ENCODE results near the gene MYO7B. TPM values are rescaled to one million over a fixed set of nuclear protein-coding genes. Genes with fewer than 3 reads are reported as not detected.

The MYO7B gene
- total RNA-seq, 1 donor from 2014 or later, result 1.3 TPM

- Histone ChIP-seq H3K27ac (no peak overlapping the region), H3K4me1 (peaks cover 8 to 26% of the 10 kb centered on the region in 2 donors), H3K9me3 (no peaks in the 10 kb centered on the region), H3K4me3 (no peak overlapping the region), H3K36me3 (no peaks in the 10 kb centered on the region), H3K27me3 (no peaks in the 10 kb centered on the region)
- no peak for TF ChIP-seq CTCF (IDR thresholded peaks at IDR 0.05)
- no peak for DNase-seq (ENCODE audit: low spot score in 2 of 2)
- intact Hi-C loops (cut with DNase I), result loop anchor here (10.0 kb wide), 1 partner anchor 294 kb away; the partner anchor contains the start of gene MAP3K2
Observed at GRCh38 chr2:127678531-127678930, 143.0 kb downstream of the MYO7B start.

- intact Hi-C loops (cut with DNase I), result loop anchor here (10.0 kb wide), 1 partner anchor 294 kb away; the partner anchor contains the start of gene MAP3K2
- no peak overlapping the region for H3K4me3 ChIP-seq
- no peaks in the 10 kb centered on the region for H3K9me3 ChIP-seq
- no peaks in the 10 kb centered on the region for H3K27me3 ChIP-seq
- no peak overlapping the region for H3K27ac ChIP-seq
- no peaks in the 10 kb centered on the region for H3K36me3 ChIP-seq
- DNase-seq (ENCODE audit: low spot score in 2 of 2), result no peak
- peaks cover 8 to 30% of the 10 kb centered on the region in 2 donors for H3K4me1 ChIP-seq
- TF ChIP-seq CTCF (IDR thresholded peaks at IDR 0.05), result no peak
Observed at GRCh38 chr2:127678991-127679390, 143.5 kb downstream of the MYO7B start.

GRCh38 chr2:127679680-127680361 lies 144.3 kb downstream of the MYO7B start:
- DNase-seq (ENCODE audit: low spot score in 2 of 2), result peak in 1 of 2 donors; percentile 55
- intact Hi-C loops (cut with DNase I), result loop anchor here (10.0 kb wide), 1 partner anchor 295 kb away; the partner anchor contains the start of gene MAP3K2
- Histone ChIP-seq H3K4me3 (no peak overlapping the region), H3K9me3 (no peaks in the 10 kb centered on the region), H3K4me1 (peaks cover 8 to 31% of the 10 kb centered on the region in 2 donors), H3K27ac (no peak overlapping the region), H3K27me3 (no peaks in the 10 kb centered on the region), H3K36me3 (no peaks in the 10 kb centered on the region)
- TF ChIP-seq CTCF (IDR thresholded peaks at IDR 0.05), result no peak

GRCh38 chr2:127680706-127681287 lies 145.3 kb downstream of the MYO7B start:
- Histone ChIP-seq H3K4me3 (peak overlapping the region; percentile 24 to 60), H3K27me3 (no peaks in the 10 kb centered on the region), H3K27ac (peak overlapping the region; percentile 42 to 55), H3K4me1 (peaks cover 8 to 31% of the 10 kb centered on the region in 2 donors), H3K36me3 (no peaks in the 10 kb centered on the region), H3K9me3 (no peaks in the 10 kb centered on the region)
- no peak for DNase-seq (ENCODE audit: low spot score in 2 of 2)
- TF ChIP-seq CTCF (IDR thresholded peaks at IDR 0.05), result no peak
- intact Hi-C loops (cut with DNase I), result no loop called here

- intact Hi-C loops (cut with DNase I), result no loop called here
- no peak for TF ChIP-seq CTCF (IDR thresholded peaks at IDR 0.05)
- no peaks in the 10 kb centered on the region for H3K27me3 ChIP-seq
- H3K27ac ChIP-seq, result peak overlapping the region; percentile 42 to 55
- peak overlapping the region; percentile 24 to 60 for H3K4me3 ChIP-seq
- H3K4me1 ChIP-seq, result peaks cover 8 to 27% of the 10 kb centered on the region in 2 donors
- peak in 1 of 2 donors; percentile 67 for DNase-seq (ENCODE audit: low spot score in 2 of 2)
- no peaks in the 10 kb centered on the region for H3K36me3 ChIP-seq
- no peaks in the 10 kb centered on the region for H3K9me3 ChIP-seq
Observed at GRCh38 chr2:127681288-127681804, 145.9 kb downstream of the MYO7B start.
